D721Med (cell line): ENCODE measurements around the gene MRPL20.

ENCODE experiments used
- DNase-seq: peaks from one replicate; pipeline ENCODE4 v3.0.0; 2011; ENCODE audit warnings: low spot score; ENCODE audit not compliant: insufficient read length
- FAIRE-seq: peaks from 2 replicates; lab custom pipeline; 2011; peaks lifted over from hg19 to GRCh38; lab: Jason Lieb, UNC
- TF ChIP-seq, protein P1 (sequence below): IDR thresholded peaks from 2 replicates; pipeline ENCODE4 v1.5.1; 2012; ENCODE audit warnings: mild to moderate bottlenecking, control low read depth; ENCODE audit not compliant: insufficient read depth; ENCODE audit errors: missing control alignments

Gene MRPL20

DNA sequence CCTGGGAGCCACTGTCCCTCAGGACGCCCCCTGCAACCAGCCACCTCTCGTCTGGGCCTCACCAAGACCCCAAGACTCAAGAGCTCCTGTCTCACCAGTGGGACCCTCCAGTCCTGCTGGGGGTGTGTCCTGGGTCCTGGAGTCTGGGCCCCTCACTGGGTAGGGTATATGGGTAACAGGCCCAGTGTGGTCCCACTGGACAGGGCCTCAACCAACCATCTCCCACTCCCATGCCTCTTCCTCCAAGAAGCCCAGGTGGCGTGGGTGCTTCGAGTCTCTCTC, 27.7 kb upstream of the MRPL20 start:
- FAIRE-seq (no peak), DNase-seq (no peak)
- TF ChIP-seq, protein P1, sequence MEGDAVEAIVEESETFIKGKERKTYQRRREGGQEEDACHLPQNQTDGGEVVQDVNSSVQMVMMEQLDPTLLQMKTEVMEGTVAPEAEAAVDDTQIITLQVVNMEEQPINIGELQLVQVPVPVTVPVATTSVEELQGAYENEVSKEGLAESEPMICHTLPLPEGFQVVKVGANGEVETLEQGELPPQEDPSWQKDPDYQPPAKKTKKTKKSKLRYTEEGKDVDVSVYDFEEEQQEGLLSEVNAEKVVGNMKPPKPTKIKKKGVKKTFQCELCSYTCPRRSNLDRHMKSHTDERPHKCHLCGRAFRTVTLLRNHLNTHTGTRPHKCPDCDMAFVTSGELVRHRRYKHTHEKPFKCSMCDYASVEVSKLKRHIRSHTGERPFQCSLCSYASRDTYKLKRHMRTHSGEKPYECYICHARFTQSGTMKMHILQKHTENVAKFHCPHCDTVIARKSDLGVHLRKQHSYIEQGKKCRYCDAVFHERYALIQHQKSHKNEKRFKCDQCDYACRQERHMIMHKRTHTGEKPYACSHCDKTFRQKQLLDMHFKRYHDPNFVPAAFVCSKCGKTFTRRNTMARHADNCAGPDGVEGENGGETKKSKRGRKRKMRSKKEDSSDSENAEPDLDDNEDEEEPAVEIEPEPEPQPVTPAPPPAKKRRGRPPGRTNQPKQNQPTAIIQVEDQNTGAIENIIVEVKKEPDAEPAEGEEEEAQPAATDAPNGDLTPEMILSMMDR, result no peak

DNA sequence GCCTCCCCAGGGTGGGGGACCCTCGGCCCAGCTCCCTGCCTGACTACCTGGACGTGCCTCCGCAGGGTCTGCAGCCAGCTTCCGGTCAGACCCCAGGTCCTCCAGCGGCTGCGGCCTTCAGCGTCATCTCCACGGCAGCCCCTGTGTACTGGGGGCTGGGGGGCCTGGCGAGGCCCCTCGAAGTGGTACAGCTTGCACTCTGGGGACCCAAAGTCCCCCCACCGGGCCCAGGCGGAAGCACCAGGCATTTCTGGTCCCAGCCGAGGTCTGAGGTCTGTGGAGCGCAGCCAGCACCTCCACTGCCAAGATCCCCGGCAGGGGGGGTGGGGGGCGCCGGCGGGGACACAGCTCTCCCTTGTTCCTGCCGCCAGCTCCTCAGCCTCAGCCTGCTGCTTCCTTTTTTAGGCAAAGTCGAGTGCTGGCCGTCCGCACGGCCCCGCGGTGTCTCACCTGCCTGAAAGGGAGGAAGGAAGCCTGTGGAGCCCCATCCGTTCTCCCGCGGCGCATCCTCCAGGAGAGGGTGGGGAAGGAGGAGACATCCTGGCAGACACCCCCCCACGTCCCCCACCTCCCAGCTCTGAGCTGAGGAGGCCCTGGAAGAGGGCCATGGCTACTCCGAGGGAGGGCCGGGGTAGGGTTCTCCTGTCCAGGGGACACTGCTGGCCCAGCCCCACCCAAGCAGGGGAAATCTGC, 27.2 kb upstream of the MRPL20 start:
- DNase-seq, result peak; percentile 2
- FAIRE-seq, result no peak
- TF ChIP-seq, protein P1, result no peak

DNA sequence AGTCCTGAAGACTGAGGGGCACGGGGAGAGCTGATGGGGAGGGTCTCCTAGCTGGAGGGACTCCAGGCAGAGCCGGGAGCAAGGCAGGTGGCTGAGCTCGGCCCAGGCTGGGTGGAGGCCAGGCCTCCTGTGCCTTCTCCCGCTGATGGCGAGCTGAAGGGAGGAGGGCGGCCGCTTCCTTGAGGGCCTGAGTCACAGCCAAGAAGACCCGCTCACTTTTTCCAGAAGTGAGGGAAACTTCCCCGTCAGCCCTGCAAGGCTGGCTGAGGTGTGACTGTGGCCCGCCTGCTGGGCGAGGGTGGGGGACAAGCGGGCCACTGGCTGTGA, 26.7 kb upstream of the MRPL20 start:
- TF ChIP-seq, protein P1, result no peak
- FAIRE-seq, result no peak
- DNase-seq, result no peak

DNA sequence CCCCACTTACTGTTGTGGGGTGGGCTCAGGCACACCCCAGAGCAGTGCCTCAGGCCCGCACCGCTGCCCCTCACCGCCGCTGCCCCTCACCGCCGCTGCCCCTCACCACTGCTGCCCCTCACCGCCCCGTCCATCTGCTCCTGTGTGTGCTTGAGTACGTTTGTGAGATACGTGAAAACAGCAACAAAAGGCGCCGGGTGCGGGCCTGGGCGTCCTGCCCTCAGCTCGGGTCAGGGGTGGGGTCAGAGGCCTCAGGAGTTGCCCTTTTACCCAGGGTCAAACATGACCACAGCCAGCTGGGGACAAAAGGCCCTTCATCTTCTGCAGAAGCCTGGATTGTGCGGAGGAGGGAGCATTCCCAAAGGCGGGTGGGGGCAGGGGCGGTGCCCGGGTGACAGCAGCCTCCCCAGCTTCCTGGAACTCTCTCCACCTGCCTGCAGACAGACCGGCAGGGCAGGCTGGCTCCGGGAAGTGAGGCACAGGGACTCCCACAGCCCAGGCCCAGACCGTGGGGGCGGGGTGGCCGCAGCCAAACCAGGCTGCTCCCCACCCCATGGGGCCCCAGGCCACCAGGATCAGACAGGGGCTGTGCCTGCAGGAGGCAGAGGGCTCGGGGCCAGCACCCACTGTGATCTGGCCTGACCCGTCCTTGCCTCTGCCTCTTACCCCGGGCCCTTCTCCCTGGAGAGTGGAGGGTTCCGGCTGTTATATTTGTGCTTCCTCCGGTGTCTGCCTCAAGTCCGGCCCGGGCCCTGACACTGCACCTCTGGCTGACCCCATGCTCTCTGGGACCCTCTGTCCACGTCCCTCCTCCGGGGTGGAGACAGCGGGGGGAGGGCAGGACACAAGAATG, 26.1 kb upstream of the MRPL20 start:
- TF ChIP-seq, protein P1, result no peak
- FAIRE-seq (no peak), DNase-seq (peak; percentile 5)

DNA sequence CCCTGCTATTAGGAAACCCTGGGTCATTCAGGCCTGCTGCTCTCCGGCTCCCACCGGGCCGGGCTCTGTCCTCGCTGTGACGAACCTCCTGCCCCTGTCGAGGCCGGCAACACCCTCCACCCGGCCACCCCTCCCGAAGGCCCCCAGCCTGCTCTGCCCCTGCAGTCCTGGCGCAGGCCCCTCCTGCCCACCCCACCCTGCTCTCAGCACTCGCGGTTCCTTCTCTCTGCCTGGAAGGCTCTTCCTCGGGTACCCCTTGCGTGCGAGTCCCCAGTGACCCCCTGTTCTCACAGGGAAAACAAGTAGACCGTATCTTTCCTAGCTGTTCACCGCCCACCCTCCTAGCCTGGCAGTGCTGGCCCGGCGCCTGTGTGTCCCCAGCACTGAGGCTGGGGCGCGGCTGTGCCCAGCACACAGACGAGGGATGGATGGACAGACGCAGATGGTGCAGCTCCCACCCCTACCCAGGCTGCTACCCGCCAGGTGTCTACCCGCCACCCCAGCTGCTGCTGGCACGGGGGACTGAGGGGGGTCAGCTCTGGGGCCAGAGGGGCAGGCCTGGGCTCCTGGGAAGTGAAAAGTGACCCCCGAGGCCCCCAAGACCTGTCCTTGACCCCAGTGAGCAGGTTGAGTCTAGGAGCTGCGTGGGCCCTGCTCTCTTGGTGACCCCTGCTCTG, 25.3 kb upstream of the MRPL20 start:
- TF ChIP-seq, protein P1, result no peak
- no peak for DNase-seq
- FAIRE-seq, result no peak

DNA sequence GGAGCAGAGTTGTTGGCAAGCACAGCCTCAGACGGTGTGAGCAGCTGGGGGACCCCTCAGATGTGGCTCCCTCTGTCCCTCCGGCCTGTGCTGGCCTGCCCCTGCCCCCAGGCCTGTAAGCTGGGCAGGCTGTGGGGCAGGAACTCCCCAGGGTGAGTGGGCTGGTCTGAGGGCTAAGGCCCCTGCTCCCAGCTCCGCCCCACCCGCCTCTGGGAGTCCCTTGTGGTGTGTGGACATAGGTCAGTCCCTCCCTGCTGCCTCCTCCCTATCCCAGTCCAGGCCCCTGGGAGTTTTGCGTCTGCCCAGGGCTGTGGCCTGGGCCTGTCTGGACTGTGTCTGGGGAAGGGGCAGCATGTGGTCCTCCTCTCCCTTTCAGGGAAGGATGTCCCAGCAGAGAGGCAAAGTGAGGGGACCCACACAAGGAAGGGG, 24.8 kb upstream of the MRPL20 start:
- no peak for FAIRE-seq
- peak; percentile 3 for DNase-seq
- TF ChIP-seq, protein P1, result no peak
